ENCODE results near the gene C5.

Gene C5

DNA sequence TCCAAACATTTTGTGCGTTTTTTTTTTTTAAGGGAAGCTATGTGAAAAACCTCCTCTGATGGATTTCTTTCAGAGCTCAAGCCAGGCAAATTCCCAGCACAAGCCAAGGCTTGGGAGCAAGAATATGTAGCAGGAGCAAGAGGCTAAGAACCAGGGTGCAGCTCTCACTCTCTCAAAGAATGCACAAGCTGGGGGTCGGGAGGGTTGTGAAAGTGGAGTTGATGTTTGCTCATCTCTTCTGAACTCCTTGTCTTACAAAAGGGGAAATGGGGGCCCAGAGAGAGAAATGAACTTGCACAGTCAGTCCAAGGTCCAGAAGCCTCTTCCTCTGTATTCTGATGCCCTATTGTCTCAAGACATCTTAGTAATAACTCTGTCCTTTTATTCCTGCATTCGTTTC is 115.8 kb downstream of the C5 start:
- H3K4me3 ChIP-seq = no peak overlapping the region
- TF ChIP-seq, protein P1, sequence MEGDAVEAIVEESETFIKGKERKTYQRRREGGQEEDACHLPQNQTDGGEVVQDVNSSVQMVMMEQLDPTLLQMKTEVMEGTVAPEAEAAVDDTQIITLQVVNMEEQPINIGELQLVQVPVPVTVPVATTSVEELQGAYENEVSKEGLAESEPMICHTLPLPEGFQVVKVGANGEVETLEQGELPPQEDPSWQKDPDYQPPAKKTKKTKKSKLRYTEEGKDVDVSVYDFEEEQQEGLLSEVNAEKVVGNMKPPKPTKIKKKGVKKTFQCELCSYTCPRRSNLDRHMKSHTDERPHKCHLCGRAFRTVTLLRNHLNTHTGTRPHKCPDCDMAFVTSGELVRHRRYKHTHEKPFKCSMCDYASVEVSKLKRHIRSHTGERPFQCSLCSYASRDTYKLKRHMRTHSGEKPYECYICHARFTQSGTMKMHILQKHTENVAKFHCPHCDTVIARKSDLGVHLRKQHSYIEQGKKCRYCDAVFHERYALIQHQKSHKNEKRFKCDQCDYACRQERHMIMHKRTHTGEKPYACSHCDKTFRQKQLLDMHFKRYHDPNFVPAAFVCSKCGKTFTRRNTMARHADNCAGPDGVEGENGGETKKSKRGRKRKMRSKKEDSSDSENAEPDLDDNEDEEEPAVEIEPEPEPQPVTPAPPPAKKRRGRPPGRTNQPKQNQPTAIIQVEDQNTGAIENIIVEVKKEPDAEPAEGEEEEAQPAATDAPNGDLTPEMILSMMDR (IDR thresholded peaks at IDR 0.05) = no peak
- DNase-seq (ENCODE audit: low spot score) = peak; percentile 65
- H3K27ac ChIP-seq = peak overlapping the region; percentile 83 to 87

DNA sequence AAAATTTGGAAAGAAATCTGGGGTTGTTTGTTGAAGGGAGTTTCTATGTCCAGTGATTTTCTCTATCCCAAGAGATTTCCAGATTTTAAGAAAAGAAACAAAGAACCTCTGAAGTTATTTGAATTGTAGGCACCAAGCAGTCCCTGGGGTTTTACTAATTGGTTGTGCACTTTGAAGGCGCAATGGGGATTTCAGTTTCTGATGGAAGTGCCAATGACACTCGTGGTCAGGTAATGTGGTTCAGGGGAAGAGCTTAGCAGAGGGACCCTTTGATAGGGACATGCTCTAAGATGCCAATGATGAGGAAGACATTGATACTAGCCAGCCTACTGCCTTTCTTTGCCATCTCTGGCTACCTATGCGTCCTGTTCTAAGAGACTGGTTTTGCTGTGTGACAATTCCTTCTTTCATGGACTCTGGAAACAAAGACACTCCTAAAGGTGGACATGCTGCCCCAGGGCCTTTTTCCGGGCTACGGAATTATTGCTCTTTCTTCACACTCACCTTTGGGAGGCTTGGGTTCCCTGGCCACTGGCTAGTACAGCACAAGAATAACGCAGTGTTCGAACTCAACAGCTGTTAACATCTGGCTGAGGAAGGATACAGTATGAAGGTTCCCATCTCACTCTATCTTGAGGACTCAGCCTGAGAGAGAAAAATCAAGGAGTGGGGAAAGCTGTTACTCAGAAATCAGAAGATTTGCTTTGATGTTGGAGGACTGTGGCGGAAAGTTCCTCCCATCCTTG is 116.6 kb downstream of the C5 start:
- peak; percentile 68 for DNase-seq (ENCODE audit: low spot score)
- TF ChIP-seq, protein P1 (IDR thresholded peaks at IDR 0.05) = no peak
- H3K27ac ChIP-seq = peak overlapping the region; percentile 87 to 98

DNA sequence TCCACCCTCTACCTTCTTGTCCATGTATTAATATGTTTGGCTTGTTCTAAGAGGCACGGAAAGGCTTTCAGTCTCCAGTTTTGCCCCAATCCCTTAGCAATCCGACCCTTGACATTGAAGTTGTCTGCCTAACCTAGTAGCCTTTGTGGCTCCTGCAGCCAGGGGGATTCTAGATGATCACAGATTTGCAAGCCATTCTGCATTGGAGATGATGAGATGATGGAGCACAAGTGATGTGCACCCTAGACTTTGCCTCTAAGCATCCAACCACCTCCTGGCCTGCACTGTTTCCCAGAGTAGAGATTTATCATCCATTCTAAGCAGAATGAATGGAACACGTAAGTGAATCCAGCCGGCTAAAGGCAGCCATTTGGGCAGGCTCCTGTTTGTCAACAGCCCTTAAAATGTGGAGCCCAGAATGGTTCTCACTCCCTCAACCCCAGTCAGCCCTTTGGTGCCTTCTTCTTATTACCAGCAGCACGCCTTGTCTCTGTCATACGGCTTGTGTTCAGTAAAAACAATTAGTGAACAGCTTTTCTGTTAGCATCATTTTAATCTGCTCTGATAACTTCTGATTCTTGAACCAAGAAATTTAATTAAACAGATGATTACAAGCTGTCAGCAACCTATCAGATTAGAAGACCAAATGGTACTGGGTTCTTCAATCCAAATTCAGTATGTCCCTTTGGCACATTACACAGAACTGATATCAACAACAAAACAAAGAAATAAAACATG is 117.8 kb downstream of the C5 start:
- Histone ChIP-seq H3K27ac (peak overlapping the region; percentile 87 to 98), H3K4me3 (peak overlapping the region; percentile 5)
- TF ChIP-seq, protein P1 (IDR thresholded peaks at IDR 0.05) = no peak
- DNase-seq (ENCODE audit: low spot score) = peak; percentile 69

More for the DNA sequence above, 116.6 kb downstream of the C5 start:
- no peak overlapping the region for H3K4me3 ChIP-seq

DNA sequence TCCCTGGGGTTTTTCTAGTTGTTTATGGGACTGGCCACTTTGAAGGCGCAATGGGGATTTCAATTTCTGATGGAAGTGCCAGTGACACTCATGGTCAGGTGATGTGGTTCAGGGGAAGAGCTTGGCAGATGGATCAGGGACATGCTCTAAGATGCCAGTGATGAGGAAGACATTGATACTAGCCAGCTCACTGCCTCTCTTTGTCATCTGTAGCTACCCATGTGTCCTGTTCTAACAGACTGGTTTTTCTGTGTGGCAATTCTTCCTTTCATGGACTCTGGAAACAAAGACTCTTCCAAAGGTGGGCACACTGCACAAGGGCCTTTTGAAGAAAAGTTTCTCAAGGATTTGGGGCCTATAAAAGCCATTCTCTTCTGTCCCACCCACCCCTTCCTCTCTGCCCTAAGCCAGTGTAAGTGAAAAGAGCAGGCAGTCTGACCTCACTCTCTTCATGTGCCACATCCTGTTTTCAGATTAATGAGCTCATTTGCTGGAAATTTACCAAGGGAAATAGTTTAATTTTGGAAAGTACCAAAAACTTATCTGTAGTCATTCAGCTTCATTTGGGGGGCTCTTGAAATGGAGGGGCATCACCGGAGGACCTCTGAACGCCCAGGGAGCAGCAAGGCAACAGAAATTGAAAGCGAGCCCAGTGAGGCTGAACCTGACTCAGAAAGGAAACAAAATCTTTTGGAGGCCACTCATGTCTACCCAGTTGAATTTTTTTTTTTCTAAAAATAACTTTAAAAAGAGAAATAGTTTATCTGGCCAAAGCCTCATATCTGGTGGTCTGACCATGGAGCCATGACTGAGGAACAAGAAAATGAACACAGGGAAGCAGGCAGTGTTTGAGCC is 118.6 kb downstream of the C5 start:
- peak overlapping the region; percentile 5 for H3K4me3 ChIP-seq
- H3K27ac ChIP-seq = peak overlapping the region; percentile 87 to 98
- TF ChIP-seq, protein P1 (IDR thresholded peaks at IDR 0.05) = no peak
- DNase-seq (ENCODE audit: low spot score) = peak; percentile 78

DNA sequence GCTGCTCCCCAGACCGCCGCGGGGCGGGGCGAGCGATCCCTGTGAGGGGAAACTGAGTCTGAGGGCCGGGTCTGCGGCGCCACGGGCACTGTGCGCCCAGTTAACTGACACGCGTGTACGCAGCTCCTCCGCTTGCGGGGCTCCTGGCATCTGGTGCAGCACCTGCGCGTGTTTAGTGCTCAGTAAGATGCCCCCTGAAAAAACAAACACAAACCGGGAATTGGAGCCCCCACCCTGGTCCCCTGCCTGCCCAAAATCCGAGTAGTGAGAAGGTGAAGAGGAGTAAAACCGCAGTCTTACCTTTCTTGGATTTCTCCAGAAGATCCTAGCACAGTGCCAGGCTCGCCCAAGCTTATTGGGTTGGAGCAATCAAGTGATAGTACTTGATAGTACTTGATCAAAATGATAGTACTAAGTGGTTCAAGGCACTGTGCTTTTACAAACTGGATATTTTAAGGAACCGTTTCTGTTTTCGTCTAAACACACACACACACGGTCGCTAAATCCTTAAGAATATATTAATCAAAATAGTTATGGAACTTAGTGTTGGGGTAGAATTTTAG is 120.8 kb downstream of the C5 start:
- peak overlapping the region; percentile 92 for H3K4me3 ChIP-seq
- peak; percentile 60 for DNase-seq (ENCODE audit: low spot score)
- peak overlapping the region; percentile 87 to 98 for H3K27ac ChIP-seq
- TF ChIP-seq, protein P1 (IDR thresholded peaks at IDR 0.05) = no peak

DNA sequence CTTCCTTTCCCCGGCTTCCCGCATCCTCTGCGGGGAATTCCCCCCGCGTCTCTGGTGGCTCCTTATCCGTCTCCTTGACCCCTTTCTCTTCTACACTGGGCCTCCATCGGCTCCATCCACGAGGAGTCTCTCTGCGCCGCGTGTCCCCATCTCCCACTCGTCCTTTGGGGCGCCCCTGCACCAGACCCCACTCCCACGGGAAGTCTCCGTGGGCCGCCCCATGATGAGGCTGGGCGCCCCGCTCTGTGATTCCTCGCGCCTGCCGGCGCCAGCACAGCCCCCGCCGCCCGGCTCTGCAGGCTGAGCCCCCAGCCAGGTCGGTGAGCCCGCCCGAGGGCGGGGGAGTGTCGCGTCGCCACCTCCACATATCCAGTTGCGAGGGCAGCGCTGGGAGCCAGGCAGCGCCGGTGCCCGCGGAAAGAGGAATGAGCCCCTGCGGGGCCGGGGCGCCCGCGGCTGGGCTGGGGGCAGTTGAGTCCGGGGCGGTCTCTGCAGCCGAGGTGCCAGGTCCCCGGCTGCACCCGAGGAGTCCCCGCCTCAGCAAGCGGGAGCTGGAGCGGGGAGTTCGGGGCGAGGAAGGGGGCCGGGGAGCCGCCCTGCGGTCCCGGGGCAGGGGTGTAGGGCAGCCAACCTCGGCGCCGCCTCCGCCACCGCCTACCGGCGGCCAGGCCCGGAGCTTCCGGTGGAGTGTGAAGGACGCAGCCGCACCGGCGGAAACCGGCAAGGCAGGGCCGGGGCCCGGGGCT is 121.4 kb downstream of the C5 start:
- TF ChIP-seq, protein P1 (IDR thresholded peaks at IDR 0.05) = no peak
- peak; percentile 87 for DNase-seq (ENCODE audit: low spot score)
- Histone ChIP-seq H3K27ac (peak overlapping the region; percentile 87 to 98), H3K4me3 (peak overlapping the region; percentile 92)
